HCT116 (cell line): Measurements from ENCODE around the gene BBS9. TPM values are rescaled to one million over a fixed set of nuclear protein-coding genes. Genes with fewer than 3 reads are reported as not detected.

Source experiments
- ATAC-seq: fragments of 200-7000 bp; cut with Tn5 transposase; 2 replicates; pipeline ENCODE4 v1.9.1; 2020; ENCODE audit warnings: mild to moderate bottlenecking, moderate library complexity
- BruUV-seq: library from RNA; stranded (reverse); fragments of 400-500 nt; replicated peaks from 2 replicates; lab custom pipeline; 2021; lab: Mats Ljungman, UMichigan
- CTCF ChIA-PET: fragments of 300-600 bp; sonication (Branson Sonifier 250); formaldehyde crosslinking; loops from one replicate; lab custom pipeline; 2021; ENCODE audit warnings: antibody characterized with exemption; lab: Charles Lee
- POLR2A ChIA-PET: fragments of 300-600, 350-600 bp; sonication (Branson Sonifier 250); formaldehyde crosslinking; loops from one replicate; lab custom pipeline; 2021; ENCODE audit warnings: antibody characterized with exemption; lab: Charles Lee
- RAD21 ChIA-PET, 2 experiments: fragments of 300-600 bp; sonication (Branson Sonifier 250); formaldehyde crosslinking; loops; one replicate each; lab custom pipeline; 2023; ENCODE audit warnings: low total read pairs in 2 of 2; ENCODE audit not compliant: uncharacterized antibody in 2 of 2, unreplicated experiment in 2 of 2, low non-redundant PET in 1 of 2; lab: Charles Lee
- DNase-seq: peaks from one replicate; pipeline ENCODE4 v3.0.0-alpha.2; 2010; ENCODE audit warnings: low read depth, low spot score
- H2AFZ ChIP-seq: fragments of 200-600 bp; shearing (Covaris generic), sonication (generic); 2 replicates; pipeline ENCODE4 v1.6.1; 2017; ENCODE audit warnings: low read depth, mixed run types, mixed read lengths, antibody characterized with exemption, low read length; ENCODE audit not compliant: poor library complexity, severe bottlenecking
- H3K27ac ChIP-seq: 2 replicates; pipeline ENCODE4 v1.5.1; 2012; ENCODE audit warnings: low read depth, low read length
- H3K27me3 ChIP-seq: fragments of 200-600 bp; sonication (generic); 2 replicates; pipeline ENCODE4 v1.6.1; 2016; ENCODE audit warnings: mixed run types, low read length, mixed read lengths; ENCODE audit not compliant: insufficient read depth
- H3K36me3 ChIP-seq, 2 experiments: fragments of 200-500 bp in 1 of 2; fragments of 200-600 bp in 1 of 2; sonication (Bioruptor generic) in 1 of 2; sonication (generic) in 1 of 2; 2 replicates each; pipeline versions ENCODE4 v1.5.1 to v1.6.1; 2014 to 2016; ENCODE audit warnings: low read length in 2 of 2, inconsistent platforms in 1 of 2, mixed read lengths in 1 of 2, mixed run types in 1 of 2; ENCODE audit not compliant: insufficient read depth in 2 of 2, control insufficient read depth in 1 of 2
- H3K4me1 ChIP-seq, 2 experiments: fragments of 200-600 bp in 1 of 2; sonication (generic) in 1 of 2; 2 replicates each; pipeline versions ENCODE4 v1.5.1 to v1.6.1; 2012 to 2017; ENCODE audit warnings: low read length in 2 of 2, inconsistent platforms in 1 of 2, mild to moderate bottlenecking in 1 of 2, mixed read lengths in 1 of 2, mixed run types in 1 of 2, moderate library complexity in 1 of 2; ENCODE audit not compliant: insufficient read depth in 2 of 2, control insufficient read depth in 1 of 2
- H3K4me2 ChIP-seq: fragments of 200-600 bp; sonication (generic); 2 replicates; pipeline ENCODE4 v1.6.1; 2017; ENCODE audit warnings: mixed run types, low read length, mixed read lengths
- H3K4me3 ChIP-seq, 2 experiments: fragments of 200-600 bp in 1 of 2; sonication (generic) in 1 of 2; replicated peaks in 1 of 2; 2 replicates each; pipeline ENCODE4 v1.5.1; 2011 to 2016; ENCODE audit warnings: low read length in 2 of 2, control low read depth in 1 of 2, low read depth in 1 of 2, mild to moderate bottlenecking in 1 of 2, mixed read lengths in 1 of 2, mixed run types in 1 of 2
- H3K79me2 ChIP-seq: fragments of 200-600 bp; sonication (generic); 2 replicates; pipeline ENCODE4 v1.6.1; 2017; ENCODE audit warnings: mild to moderate bottlenecking, mixed run types, low read length, moderate library complexity, mixed read lengths; ENCODE audit not compliant: insufficient read depth
- H3K9ac ChIP-seq: fragments of 200-600 bp; sonication (generic); 2 replicates; pipeline ENCODE4 v1.6.1; 2016; ENCODE audit warnings: low read length, mixed read lengths
- H3K9me2 ChIP-seq: fragments of 200-600 bp; sonication (generic), shearing (Covaris generic); 2 replicates; pipeline ENCODE4 v1.6.1; 2017; ENCODE audit warnings: mixed run types, mild to moderate bottlenecking, moderate library complexity; ENCODE audit not compliant: insufficient read depth
- H3K9me3 ChIP-seq, 2 experiments: fragments of 200-500 bp in 1 of 2; fragments of 200-600 bp in 1 of 2; sonication (Bioruptor generic) in 1 of 2; sonication (generic) in 1 of 2; 2 replicates each; pipeline ENCODE4 v1.6.1; 2014 to 2017; ENCODE audit warnings: low read length in 2 of 2, mixed read lengths in 2 of 2, inconsistent platforms in 1 of 2, low read depth in 1 of 2, mild to moderate bottlenecking in 1 of 2, mixed run types in 1 of 2, moderate library complexity in 1 of 2; ENCODE audit not compliant: control insufficient read depth in 1 of 2, insufficient read depth in 1 of 2
- H4K20me1 ChIP-seq: fragments of 200-600 bp; sonication (generic), shearing (Covaris generic); 2 replicates; pipeline ENCODE4 v1.6.1; 2017; ENCODE audit warnings: mixed run types, mild to moderate bottlenecking, moderate library complexity; ENCODE audit not compliant: insufficient read depth
- ATF3 ChIP-seq: IDR thresholded peaks from 2 replicates; pipeline ENCODE4 v1.6.1; 2012
- CBX3 ChIP-seq: IDR thresholded peaks from 2 replicates; pipeline ENCODE4 v1.6.1; 2012; ENCODE audit warnings: low read depth
- CEBPB ChIP-seq: IDR thresholded peaks from 2 replicates; pipeline ENCODE4 v1.6.1; 2012; ENCODE audit warnings: low read depth
- CTCF ChIP-seq, 3 experiments: fragments of 200-600 bp in 1 of 3; sonication (generic) in 1 of 3; IDR thresholded peaks in 2 of 3; conservative IDR thresholded peaks in 1 of 3; 2 replicates each; pipeline ENCODE4 v1.5.1; 2012 to 2017; ENCODE audit warnings: low read depth in 2 of 3, low read length in 2 of 3, antibody characterized with exemption in 1 of 3, borderline replicate concordance in 1 of 3, control low read depth in 1 of 3, mild to moderate bottlenecking in 1 of 3, mixed read lengths in 1 of 3, mixed run types in 1 of 3, moderate library complexity in 1 of 3; ENCODE audit not compliant: insufficient read depth in 1 of 3
- EGR1 ChIP-seq: IDR thresholded peaks from 2 replicates; pipeline ENCODE4 v1.6.1; 2012; ENCODE audit warnings: low read depth
- ELF1 ChIP-seq: IDR thresholded peaks from 2 replicates; pipeline ENCODE4 v1.6.1; 2012; ENCODE audit warnings: low read depth, borderline replicate concordance
- FOSL1 ChIP-seq: IDR thresholded peaks from 2 replicates; pipeline ENCODE4 v1.6.1; 2012; ENCODE audit warnings: low read depth
- JUND ChIP-seq: IDR thresholded peaks from 2 replicates; pipeline ENCODE4 v1.6.1; 2012
- MAX ChIP-seq: IDR thresholded peaks from 2 replicates; pipeline ENCODE4 v1.6.1; 2012
- POLR2A ChIP-seq: IDR thresholded peaks from 2 replicates; pipeline ENCODE4 v1.7.0; 2011; ENCODE audit warnings: borderline replicate concordance; ENCODE audit not compliant: insufficient read depth, insufficient read length; ENCODE audit errors: extremely low read depth
- RAD21 ChIP-seq: IDR thresholded peaks from 2 replicates; pipeline ENCODE4 v1.6.1; 2012; ENCODE audit warnings: low read depth, mild to moderate bottlenecking
- SIN3A ChIP-seq: IDR thresholded peaks from 2 replicates; pipeline ENCODE4 v1.6.1; 2012; ENCODE audit warnings: low read depth
- SP1 ChIP-seq: IDR thresholded peaks from 2 replicates; pipeline ENCODE4 v1.6.1; 2012; ENCODE audit warnings: low read depth
- ZBTB33 ChIP-seq: IDR thresholded peaks from 2 replicates; pipeline ENCODE4 v1.6.1; 2011; ENCODE audit warnings: mild to moderate bottlenecking, low read length, moderate library complexity; ENCODE audit not compliant: insufficient replicate concordance; ENCODE audit errors: extremely low read depth
- ZFX ChIP-seq: fragments of 450-650 bp; IDR thresholded peaks from 2 replicates; pipeline ENCODE4 v1.6.1; 2017
- ZNF274 ChIP-seq: fragments of 200-500 bp; sonication (Bioruptor generic); IDR thresholded peaks from 2 replicates; pipeline ENCODE4 v1.6.1; 2014; ENCODE audit warnings: mild to moderate bottlenecking, low read depth, low read length, inconsistent platforms
- intact Hi-C: fragments of 100-400 bp; cut with micrococcal nuclease; formaldehyde crosslinking; loops from 2 replicates; pipeline ENCODE4 v1.10.0; 2022
- total RNA-seq: library from RNA; stranded (reverse); gene quantifications from one replicate; pipeline ENCODE4 v1.2.1, GENCODE V29; 2021; ENCODE audit not compliant: unreplicated experiment

BBS9 gene
- total RNA-seq, 1 experiment from 2014 or later, result 7.1 TPM

- Histone ChIP-seq H3K9ac (no peak overlapping the region), H3K4me2 (no peak overlapping the region), H3K9me3 (no peaks in the 10 kb centered on the region), H2AFZ (no peak overlapping the region)
- BruUV-seq, result no TSS peak
- intact Hi-C loops, result no loop called here
- TF ChIP-seq MAX (no peak), ATF3 (no peak), RAD21 (no peak), CEBPB (no peak), SP1 (no peak), SIN3A (no peak), EGR1 (no peak), JUND (no peak), POLR2A (no peak), FOSL1 (no peak)
- TF ChIP-seq, all 23 proteins: peak for 0
- no peak for DNase-seq
- Histone ChIP-seq H3K79me2 (no peaks in the 10 kb centered on the region), H3K27ac (no peak overlapping the region), H3K4me1 (no peaks in the 10 kb centered on the region), H3K36me3 (no peaks in the 10 kb centered on the region), H4K20me1 (no peaks in the 10 kb centered on the region; the same call in 1 of the 2 replicates), H3K4me3 (no peak overlapping the region), H3K27me3 (no peaks in the 10 kb centered on the region), H3K9me2 (no peaks in the 10 kb centered on the region)
- ChIA-PET RAD21 (no interaction called here), POLR2A (no interaction called here), CTCF (no interaction called here)
- ATAC-seq, result no peak
Measured at GRCh38 chr7:33237036-33237435, 107.7 kb downstream of the BBS9 start.

- TF ChIP-seq EGR1, result no peak
- TF ChIP-seq CBX3, result no peak
- no peak for TF ChIP-seq ELF1
- TF ChIP-seq ATF3, result no peak
- no peak for TF ChIP-seq ZBTB33
- TF ChIP-seq ZNF274, result no peak
- peak; percentile 75 for TF ChIP-seq RAD21
- TF ChIP-seq CTCF (IDR thresholded peaks at IDR 0.05 in 2 of 3, conservative IDR thresholded peaks at IDR 0.05 in 1 of 3; ENCODE audit: borderline replicate concordance in 1 of 3, insufficient read depth in 1 of 3, low read depth in 2 of 3, low read length in 2 of 3), result peak; percentile 57 to 76 (median 66)
- TF ChIP-seq ZFX, result no peak
- Histone ChIP-seq H3K4me2 (no peak overlapping the region), H3K79me2 (no peaks in the 10 kb centered on the region), H2AFZ (no peak overlapping the region), H3K9ac (no peak overlapping the region), H3K4me1 (no peaks in the 10 kb centered on the region), H3K4me3 (no peak overlapping the region), H3K27me3 (no peaks in the 10 kb centered on the region), H3K9me2 (no peaks in the 10 kb centered on the region), H4K20me1 (no peaks in the 10 kb centered on the region), H3K9me3 (no peaks in the 10 kb centered on the region), H3K36me3 (no peaks in the 10 kb centered on the region), H3K27ac (no peak overlapping the region)
- RAD21 ChIA-PET, result interaction anchor here in 1 of 2 experiments (1.5 kb wide), 1 partner anchor 689 kb away, joined by 3 read pairs; no protein-coding TSS in a partner anchor
- DNase-seq (peak; percentile 26), ATAC-seq (peak; percentile 85)
- CTCF ChIA-PET, result interaction anchor here (0.6 to 2.5 kb wide), 12 partner anchors 14 to 847 kb away, joined by 3 to 27 read pairs (median 3); no protein-coding TSS in a partner anchor
- intact Hi-C loops, result loop anchor here (1.0 to 5.0 kb wide), 4 partner anchors 501 to 845 kb away; no protein-coding TSS in a partner anchor
- POLR2A ChIA-PET, result no interaction called here
- no TSS peak for BruUV-seq
Measured at GRCh38 chr7:33243319-33243881, 114.0 kb downstream of the BBS9 start.
